ENCODE results near the gene LEFTY1.

DNA sequence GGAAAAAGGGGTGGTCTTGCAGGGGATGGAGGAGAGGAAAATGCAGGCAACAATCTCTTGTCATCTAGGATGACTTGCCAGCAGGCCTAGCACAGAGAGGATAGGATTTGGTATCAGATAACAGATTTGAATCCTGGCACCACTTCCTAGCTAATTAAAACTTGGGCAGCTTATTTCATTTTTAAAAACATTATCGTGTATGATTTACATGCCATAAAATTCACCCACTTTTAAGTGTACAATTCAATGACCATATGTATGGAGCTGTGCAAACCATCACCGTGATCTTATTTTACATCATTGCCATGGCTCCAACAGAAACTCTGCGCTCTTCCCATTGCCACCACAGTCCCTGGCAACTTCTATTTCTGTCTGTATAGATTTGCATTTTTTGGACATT is 28.2 kb upstream of the LEFTY1 start:
- TF ChIP-seq, protein P1, sequence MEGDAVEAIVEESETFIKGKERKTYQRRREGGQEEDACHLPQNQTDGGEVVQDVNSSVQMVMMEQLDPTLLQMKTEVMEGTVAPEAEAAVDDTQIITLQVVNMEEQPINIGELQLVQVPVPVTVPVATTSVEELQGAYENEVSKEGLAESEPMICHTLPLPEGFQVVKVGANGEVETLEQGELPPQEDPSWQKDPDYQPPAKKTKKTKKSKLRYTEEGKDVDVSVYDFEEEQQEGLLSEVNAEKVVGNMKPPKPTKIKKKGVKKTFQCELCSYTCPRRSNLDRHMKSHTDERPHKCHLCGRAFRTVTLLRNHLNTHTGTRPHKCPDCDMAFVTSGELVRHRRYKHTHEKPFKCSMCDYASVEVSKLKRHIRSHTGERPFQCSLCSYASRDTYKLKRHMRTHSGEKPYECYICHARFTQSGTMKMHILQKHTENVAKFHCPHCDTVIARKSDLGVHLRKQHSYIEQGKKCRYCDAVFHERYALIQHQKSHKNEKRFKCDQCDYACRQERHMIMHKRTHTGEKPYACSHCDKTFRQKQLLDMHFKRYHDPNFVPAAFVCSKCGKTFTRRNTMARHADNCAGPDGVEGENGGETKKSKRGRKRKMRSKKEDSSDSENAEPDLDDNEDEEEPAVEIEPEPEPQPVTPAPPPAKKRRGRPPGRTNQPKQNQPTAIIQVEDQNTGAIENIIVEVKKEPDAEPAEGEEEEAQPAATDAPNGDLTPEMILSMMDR (IDR thresholded peaks at IDR 0.05) = no peak
- TF ChIP-seq POLR2AphosphoS5 (IDR thresholded peaks at IDR 0.05) = no peak

All from upper lobe of left lung (tissue), 4 donors.